Globus pallidus (tissue), 1 donor: ENCODE measurements around the gene MAZ.

Experiments used
- DNase-seq: peaks from one replicate; pipeline ENCODE4 v3.0.0-alpha.2; 2015; ENCODE audit warnings: low spot score

MAZ gene

GRCh38 chr16:29809850-29810698, 3.7 kb downstream of the MAZ start:
- no peak for DNase-seq

GRCh38 chr16:29810699-29811169, 4.4 kb downstream of the MAZ start:
- no peak for DNase-seq

- DNase-seq = peak; percentile 96
Measured at GRCh38 chr16:29811170-29811895, 5.0 kb downstream of the MAZ start.

GRCh38 chr16:29811896-29812665, 5.8 kb downstream of the MAZ start, which contains the start of gene PRRT2:
Gene PRRT2 (plus strand): TSS chr16:29812193. CDS start chr16:29813055, 862 bp downstream.
- peak; percentile 64 for DNase-seq

- no peak for DNase-seq
Measured at GRCh38 chr16:29812754-29813643, 6.7 kb downstream of the MAZ start.

- DNase-seq = no peak
Measured at GRCh38 chr16:29813644-29814562, 7.6 kb downstream of the MAZ start.

- DNase-seq = no peak
Measured at GRCh38 chr16:29814592-29814991, 8.3 kb downstream of the MAZ start.

GRCh38 chr16:29815032-29815721, 8.8 kb downstream of the MAZ start:
- no peak for DNase-seq

GRCh38 chr16:29815793-29816693, 9.7 kb downstream of the MAZ start, which contains the start of gene PAGR1:
Gene PAGR1 (plus strand): TSS chr16:29816152. CDS start chr16:29816526, 374 bp downstream.
- DNase-seq = peak; percentile 98

- no peak for DNase-seq
Measured at GRCh38 chr16:29816694-29817441, 10.5 kb downstream of the MAZ start.

- no peak for DNase-seq
Measured at GRCh38 chr16:29818082-29818481, 11.8 kb downstream of the MAZ start.

GRCh38 chr16:29819506-29819905, 13.2 kb downstream of the MAZ start:
- DNase-seq = no peak

GRCh38 chr16:29820271-29820701, 14.0 kb downstream of the MAZ start, which contains the start of gene MVP:
Gene MVP (plus strand): TSS chr16:29820462. CDS start chr16:29830550, 10,088 bp downstream.
- peak; percentile 62 for DNase-seq

- no peak for DNase-seq
Measured at GRCh38 chr16:29820730-29821642, 14.7 kb downstream of the MAZ start.

- no peak for DNase-seq
Measured at GRCh38 chr16:29821643-29822115, 15.3 kb downstream of the MAZ start.

GRCh38 chr16:29824589-29825144, 18.3 kb downstream of the MAZ start:
- DNase-seq = no peak
